Adipocyte (in vitro differentiated cells): ENCODE results near the gene ADGRB2.

ENCODE experiments used
- DNase-seq: peaks from one replicate; pipeline ENCODE4 v3.0.0-alpha.2; 2015; ENCODE audit warnings: low read depth
- H3K27me3 ChIP-seq: replicated peaks from 2 replicates; pipeline ENCODE4 v1.7.0; 2013; ENCODE audit warnings: mild to moderate bottlenecking, low read length, moderate library complexity; ENCODE audit not compliant: control insufficient read depth, insufficient read depth
- H3K36me3 ChIP-seq: 2 replicates; pipeline ENCODE4 v1.7.0; 2013; ENCODE audit warnings: low read length, mild to moderate bottlenecking, moderate library complexity; ENCODE audit not compliant: control insufficient read depth, insufficient read depth, severe bottlenecking
- H3K4me1 ChIP-seq: 2 replicates; pipeline ENCODE4 v1.7.0; 2013; ENCODE audit warnings: mild to moderate bottlenecking, low read length, moderate library complexity; ENCODE audit not compliant: control insufficient read depth, insufficient read depth
- H3K4me3 ChIP-seq: 2 replicates; pipeline ENCODE4 v1.7.0; 2013; ENCODE audit warnings: mild to moderate bottlenecking, low read length, moderate library complexity
- H3K9ac ChIP-seq: 2 replicates; pipeline ENCODE4 v1.7.0; 2013; ENCODE audit warnings: mild to moderate bottlenecking, low read length, moderate library complexity
- H3K9me3 ChIP-seq: 2 replicates; pipeline ENCODE4 v1.7.0; 2013; ENCODE audit warnings: mild to moderate bottlenecking, low read length, moderate library complexity; ENCODE audit not compliant: control insufficient read depth

Gene ADGRB2

DNA sequence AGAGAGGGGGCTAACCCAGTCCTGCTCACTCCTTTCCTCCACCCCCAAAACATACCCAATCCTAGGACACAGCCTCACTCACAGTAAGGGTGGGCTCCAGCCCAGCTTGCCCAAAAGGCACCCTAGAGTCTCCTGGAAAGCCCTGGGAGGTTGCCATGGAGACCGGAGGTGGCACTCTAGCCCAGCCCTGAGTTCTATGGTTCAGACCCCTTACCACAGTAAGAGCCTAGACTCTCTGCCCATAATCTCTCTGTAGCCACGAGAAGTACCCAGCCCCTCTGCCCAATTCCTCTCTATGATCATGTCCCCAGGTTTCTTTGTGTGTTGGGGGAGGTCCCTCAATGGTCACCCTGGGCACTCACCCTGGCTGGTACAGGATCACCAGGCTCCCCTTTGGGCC lies 74.8 kb downstream of the ADGRB2 start:
- Histone ChIP-seq H3K4me3 (no peak overlapping the region), H3K9ac (no peak overlapping the region), H3K27me3 (no peaks in the 10 kb centered on the region), H3K9me3 (no peaks in the 10 kb centered on the region), H3K36me3 (peaks cover 96% of the 10 kb centered on the region), H3K4me1 (peaks cover 5% of the 10 kb centered on the region)
- no peak for DNase-seq

DNA sequence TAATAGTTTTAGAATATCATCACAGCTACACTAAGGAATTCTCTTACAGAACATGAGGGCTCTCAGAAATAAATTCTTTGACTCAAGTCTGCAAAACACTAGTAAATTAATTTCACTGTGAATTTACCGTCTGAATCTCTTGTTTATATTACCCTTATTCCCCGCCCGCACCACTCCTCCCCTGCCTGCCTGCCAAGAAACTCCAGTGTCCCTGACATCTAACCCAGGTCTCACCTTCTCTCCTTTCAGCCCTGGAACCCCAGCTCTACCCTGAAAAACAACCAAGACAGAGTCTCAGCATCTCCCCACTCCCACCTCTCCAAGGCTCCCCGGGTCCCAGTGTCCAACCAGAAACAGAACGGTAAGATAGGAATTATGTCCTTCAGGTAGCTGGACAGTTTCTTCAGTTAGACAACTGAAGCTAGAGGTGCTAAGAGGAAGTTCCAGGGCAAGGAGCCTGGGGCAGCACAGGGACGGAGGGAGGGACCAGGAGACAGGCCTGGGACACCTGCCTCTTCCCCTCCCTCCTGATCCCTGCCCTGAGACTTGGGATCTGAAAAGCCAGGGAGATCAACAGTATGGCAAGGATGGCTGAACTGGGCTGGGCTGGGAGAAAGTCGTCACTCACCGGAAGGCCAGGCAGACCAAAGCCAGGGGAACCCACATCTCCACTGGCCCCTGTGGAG lies 75.8 kb downstream of the ADGRB2 start:
- no peak overlapping the region for H3K4me3 ChIP-seq
- no peaks in the 10 kb centered on the region for H3K27me3 ChIP-seq
- peaks cover 5% of the 10 kb centered on the region for H3K4me1 ChIP-seq
- no peak for DNase-seq
- H3K9ac ChIP-seq = no peak overlapping the region
- H3K36me3 ChIP-seq = peaks cover 96% of the 10 kb centered on the region
- no peaks in the 10 kb centered on the region for H3K9me3 ChIP-seq

DNA sequence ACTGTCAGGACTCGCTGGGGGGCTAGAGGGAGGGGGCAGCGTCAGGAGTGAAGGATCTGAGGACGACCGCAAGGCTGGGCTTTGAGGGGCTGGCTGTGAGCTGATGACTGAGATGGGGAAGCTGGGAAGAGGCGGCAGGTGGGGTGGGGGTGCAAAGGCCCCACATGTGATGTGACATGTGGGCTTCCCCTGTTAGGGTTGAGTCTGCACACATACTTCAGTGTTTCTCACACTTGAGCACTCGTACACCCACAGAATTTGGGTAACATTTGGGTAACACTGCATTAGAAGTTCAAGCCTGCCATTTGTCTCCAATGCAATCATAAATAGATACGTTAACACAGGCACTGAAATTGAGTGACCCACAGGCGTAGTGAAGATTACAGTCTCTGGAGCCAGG lies 76.5 kb downstream of the ADGRB2 start:
- Histone ChIP-seq H3K27me3 (no peaks in the 10 kb centered on the region), H3K4me3 (no peak overlapping the region), H3K9ac (no peak overlapping the region), H3K4me1 (peaks cover 5% of the 10 kb centered on the region), H3K9me3 (no peaks in the 10 kb centered on the region), H3K36me3 (peaks cover 96% of the 10 kb centered on the region)
- no peak for DNase-seq

- H3K4me1 ChIP-seq = peaks cover 5% of the 10 kb centered on the region
- H3K9me3 ChIP-seq = no peaks in the 10 kb centered on the region
- no peak overlapping the region for H3K9ac ChIP-seq
- H3K4me3 ChIP-seq = no peak overlapping the region
- H3K27me3 ChIP-seq = no peaks in the 10 kb centered on the region
- peaks cover 98% of the 10 kb centered on the region for H3K36me3 ChIP-seq
- DNase-seq = no peak
Observed at GRCh38 chr1:31685795-31686194, 78.3 kb downstream of the ADGRB2 start.

DNA sequence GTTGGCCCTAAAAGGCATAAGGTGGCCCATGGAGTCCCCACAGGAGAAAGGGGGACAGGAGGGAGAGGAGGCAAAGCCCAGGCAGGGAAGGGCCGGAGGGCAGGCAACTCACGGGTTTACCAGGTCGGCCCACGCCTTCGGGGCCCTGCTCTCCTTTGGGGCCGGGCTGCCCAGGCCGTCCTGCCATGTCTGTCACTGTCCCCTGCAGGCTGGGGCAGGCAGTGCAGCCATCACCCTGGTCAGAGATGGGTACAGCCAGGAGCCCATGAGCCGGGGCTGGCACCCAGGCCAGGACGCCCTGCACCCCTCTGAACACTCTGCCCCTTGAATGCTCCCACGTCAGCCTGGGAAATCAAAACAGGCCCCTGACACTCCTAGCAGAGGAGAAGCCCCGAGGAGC lies 80.1 kb downstream of the ADGRB2 start:
- Histone ChIP-seq H3K9ac (no peak overlapping the region), H3K27me3 (no peaks in the 10 kb centered on the region), H3K4me1 (no peaks in the 10 kb centered on the region), H3K4me3 (no peak overlapping the region), H3K36me3 (peaks cover 98% of the 10 kb centered on the region), H3K9me3 (no peaks in the 10 kb centered on the region)
- DNase-seq = no peak

- H3K4me3 ChIP-seq = no peak overlapping the region
- H3K9me3 ChIP-seq = no peaks in the 10 kb centered on the region
- peaks cover 98% of the 10 kb centered on the region for H3K36me3 ChIP-seq
- no peak overlapping the region for H3K9ac ChIP-seq
- no peaks in the 10 kb centered on the region for H3K27me3 ChIP-seq
- no peak for DNase-seq
- peaks cover 4% of the 10 kb centered on the region for H3K4me1 ChIP-seq
Observed at GRCh38 chr1:31681415-31681814, 82.7 kb downstream of the ADGRB2 start.

DNA sequence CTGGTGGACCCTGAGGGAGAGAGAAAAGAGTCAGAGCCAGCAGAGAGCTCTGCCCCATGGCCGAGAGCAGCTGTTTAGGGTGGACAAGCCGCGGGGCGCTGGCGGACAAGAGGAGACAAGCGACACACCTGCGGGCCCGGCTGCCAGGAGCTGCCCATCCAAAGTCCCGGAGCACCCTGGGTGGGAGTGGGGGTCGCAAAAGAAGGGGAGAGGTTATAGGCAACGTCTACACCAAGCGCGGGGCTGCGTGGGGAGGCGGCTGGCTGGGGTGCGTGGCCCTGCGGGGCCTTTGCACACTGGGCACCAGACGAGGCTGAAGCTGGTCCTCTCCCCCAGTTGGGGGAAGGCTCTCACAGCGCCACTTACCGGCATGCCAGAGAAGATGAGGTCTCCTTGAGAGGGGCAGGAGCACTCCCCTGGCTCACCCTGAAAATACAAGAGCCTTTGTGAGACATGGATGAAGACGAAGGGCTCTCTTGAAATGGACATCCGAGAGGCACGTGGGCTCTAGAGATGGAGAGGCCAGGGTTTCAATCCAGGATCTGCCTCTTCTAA lies 84.4 kb downstream of the ADGRB2 start:
- peaks cover 6% of the 10 kb centered on the region for H3K4me1 ChIP-seq
- DNase-seq = no peak
- H3K27me3 ChIP-seq = no peaks in the 10 kb centered on the region
- no peaks in the 10 kb centered on the region for H3K9me3 ChIP-seq
- no peak overlapping the region for H3K4me3 ChIP-seq
- H3K36me3 ChIP-seq = peaks cover 96% of the 10 kb centered on the region
- H3K9ac ChIP-seq = no peak overlapping the region

DNA sequence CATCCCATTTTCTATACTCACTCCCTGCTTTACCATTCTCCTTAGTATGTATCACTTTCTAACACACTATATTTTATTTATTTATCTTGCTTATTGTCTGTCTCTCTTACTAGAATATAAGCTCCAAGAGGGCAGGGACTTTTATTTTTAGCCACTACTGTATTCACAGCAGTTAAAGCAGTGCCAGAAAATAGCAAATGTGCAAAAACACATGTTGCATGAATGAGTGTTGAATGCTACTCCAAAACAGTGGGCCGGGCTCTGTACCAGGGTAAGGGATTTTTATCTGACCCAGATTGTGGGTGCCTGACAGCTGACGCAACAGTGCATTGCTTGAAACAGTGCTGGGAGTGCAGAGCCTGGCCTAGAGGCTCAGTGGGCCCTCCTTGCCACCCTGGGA lies 85.0 kb downstream of the ADGRB2 start:
- peaks cover 96% of the 10 kb centered on the region for H3K36me3 ChIP-seq
- DNase-seq = no peak
- H3K9ac ChIP-seq = no peak overlapping the region
- peaks cover 6% of the 10 kb centered on the region for H3K4me1 ChIP-seq
- H3K4me3 ChIP-seq = no peak overlapping the region
- no peaks in the 10 kb centered on the region for H3K9me3 ChIP-seq
- no peaks in the 10 kb centered on the region for H3K27me3 ChIP-seq

DNA sequence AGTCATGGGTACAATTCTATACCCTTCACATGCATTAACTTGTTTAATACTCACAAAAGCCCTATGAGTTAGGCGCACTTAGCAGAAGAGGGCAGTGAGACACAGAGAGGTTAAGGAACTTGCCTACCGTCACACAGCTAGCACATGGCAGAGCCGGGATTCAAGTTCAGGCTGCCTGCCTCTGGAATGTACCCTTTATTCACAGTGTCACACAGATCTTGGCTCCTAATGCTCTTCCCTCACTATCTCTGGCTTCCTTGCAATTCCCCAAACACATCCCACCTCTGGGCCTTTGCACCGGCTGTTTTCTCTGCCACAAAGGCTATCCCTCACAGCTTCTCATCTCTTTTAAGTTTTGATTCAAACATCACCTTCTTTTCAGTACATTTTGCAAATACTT lies 85.5 kb downstream of the ADGRB2 start:
- Histone ChIP-seq H3K9me3 (no peaks in the 10 kb centered on the region), H3K9ac (no peak overlapping the region), H3K4me3 (no peak overlapping the region), H3K36me3 (peaks cover 96% of the 10 kb centered on the region), H3K4me1 (peaks cover 6% of the 10 kb centered on the region), H3K27me3 (no peaks in the 10 kb centered on the region)
- DNase-seq = no peak

- Histone ChIP-seq H3K27me3 (no peaks in the 10 kb centered on the region), H3K36me3 (peaks cover 92% of the 10 kb centered on the region), H3K4me1 (peaks cover 12% of the 10 kb centered on the region), H3K9me3 (no peaks in the 10 kb centered on the region), H3K4me3 (no peak overlapping the region), H3K9ac (no peak overlapping the region)
- no peak for DNase-seq
Observed at GRCh38 chr1:31677949-31678348, 86.2 kb downstream of the ADGRB2 start.

- Histone ChIP-seq H3K36me3 (peaks cover 89% of the 10 kb centered on the region), H3K27me3 (no peaks in the 10 kb centered on the region)
- no peak for DNase-seq
Observed at GRCh38 chr1:31677401-31677800, 86.7 kb downstream of the ADGRB2 start.

More at GRCh38 chr1:31677401-31677800, 86.7 kb downstream of the ADGRB2 start:
- Histone ChIP-seq H3K4me1 (peaks cover 15% of the 10 kb centered on the region), H3K9ac (no peak overlapping the region), H3K9me3 (no peaks in the 10 kb centered on the region), H3K4me3 (no peak overlapping the region)
